Fibroblast of villous mesenchyme (primary cell): ENCODE measurements around the gene ZNF652. TPM values are rescaled to one million over a fixed set of nuclear protein-coding genes. Genes with fewer than 3 reads are reported as not detected.

ENCODE experiments used
- DNase-seq: peaks from one replicate; pipeline ENCODE4 v3.0.0-alpha.2; 2010; ENCODE audit warnings: low read depth
- H3K4me3 ChIP-seq: 2 replicates; pipeline ENCODE4 v1.5.1; 2011; ENCODE audit warnings: low read depth, mild to moderate bottlenecking, low read length
- total RNA-seq: library from RNA; depleted of rRNA; stranded (reverse); fragments of >200 nt; gene quantifications from 2 replicates; pipeline ENCODE4 v1.2.3, GENCODE V29; 2012
- TF ChIP-seq, protein P1 (sequence below): IDR thresholded peaks from 2 replicates; pipeline ENCODE4 v1.5.1; 2012; ENCODE audit warnings: low read depth, mild to moderate bottlenecking, low read length; ENCODE audit not compliant: insufficient read depth

ZNF652 gene
- total RNA-seq, 1 donor = 24.6 TPM

GRCh38 chr17:49360796-49361128 lies 1.3 kb downstream of the ZNF652 start:
- DNase-seq = no peak
- TF ChIP-seq, protein P1, sequence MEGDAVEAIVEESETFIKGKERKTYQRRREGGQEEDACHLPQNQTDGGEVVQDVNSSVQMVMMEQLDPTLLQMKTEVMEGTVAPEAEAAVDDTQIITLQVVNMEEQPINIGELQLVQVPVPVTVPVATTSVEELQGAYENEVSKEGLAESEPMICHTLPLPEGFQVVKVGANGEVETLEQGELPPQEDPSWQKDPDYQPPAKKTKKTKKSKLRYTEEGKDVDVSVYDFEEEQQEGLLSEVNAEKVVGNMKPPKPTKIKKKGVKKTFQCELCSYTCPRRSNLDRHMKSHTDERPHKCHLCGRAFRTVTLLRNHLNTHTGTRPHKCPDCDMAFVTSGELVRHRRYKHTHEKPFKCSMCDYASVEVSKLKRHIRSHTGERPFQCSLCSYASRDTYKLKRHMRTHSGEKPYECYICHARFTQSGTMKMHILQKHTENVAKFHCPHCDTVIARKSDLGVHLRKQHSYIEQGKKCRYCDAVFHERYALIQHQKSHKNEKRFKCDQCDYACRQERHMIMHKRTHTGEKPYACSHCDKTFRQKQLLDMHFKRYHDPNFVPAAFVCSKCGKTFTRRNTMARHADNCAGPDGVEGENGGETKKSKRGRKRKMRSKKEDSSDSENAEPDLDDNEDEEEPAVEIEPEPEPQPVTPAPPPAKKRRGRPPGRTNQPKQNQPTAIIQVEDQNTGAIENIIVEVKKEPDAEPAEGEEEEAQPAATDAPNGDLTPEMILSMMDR = no peak

GRCh38 chr17:49359990-49360795 lies 1.9 kb downstream of the ZNF652 start:
- TF ChIP-seq, protein P1 = no peak
- H3K4me3 ChIP-seq = peak overlapping the region; percentile 94
- DNase-seq = peak; percentile 42

More at GRCh38 chr17:49360796-49361128, 1.3 kb downstream of the ZNF652 start:
- H3K4me3 ChIP-seq = peak overlapping the region; percentile 94

GRCh38 chr17:49358641-49359247 lies 3.3 kb downstream of the ZNF652 start:
- H3K4me3 ChIP-seq = no peak overlapping the region
- DNase-seq = no peak

DNA sequence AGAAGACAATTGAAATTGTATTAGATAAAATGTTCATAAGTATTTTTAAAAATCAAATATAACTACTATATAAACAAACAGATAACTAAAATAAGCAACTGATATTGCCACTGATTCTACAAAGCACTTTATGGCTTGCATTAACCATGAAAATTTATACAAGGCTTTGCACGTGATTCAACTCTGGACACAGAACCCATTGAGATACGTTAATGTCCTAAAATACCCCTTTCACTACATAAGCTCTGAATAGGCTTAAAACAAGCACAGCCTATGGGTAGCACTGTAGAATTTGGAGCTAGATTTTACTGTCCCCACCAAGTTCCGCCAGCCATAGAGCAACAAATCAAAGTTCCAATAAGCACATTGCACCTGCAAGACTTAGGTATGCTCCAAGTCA lies 4.5 kb downstream of the ZNF652 start:
- TF ChIP-seq, protein P1 = no peak
- DNase-seq = no peak
- no peak overlapping the region for H3K4me3 ChIP-seq

More at GRCh38 chr17:49358641-49359247, 3.3 kb downstream of the ZNF652 start:
- TF ChIP-seq, protein P1 = no peak

GRCh38 chr17:49356320-49356719 lies 5.7 kb downstream of the ZNF652 start:
- no peak overlapping the region for H3K4me3 ChIP-seq
- TF ChIP-seq, protein P1 = no peak
- no peak for DNase-seq

GRCh38 chr17:49353607-49354006 lies 8.4 kb downstream of the ZNF652 start:
- TF ChIP-seq, protein P1 = no peak
- no peak overlapping the region for H3K4me3 ChIP-seq
- DNase-seq = no peak
